IMR-90 (cell line): ENCODE results near the gene AMDHD2. TPM values are rescaled to one million over a fixed set of nuclear protein-coding genes. Genes with fewer than 3 reads are reported as not detected.
"Not testable (repeated sequence)": the region's sequence is repeated elsewhere in the genome, so short reads cannot be mapped to it uniquely, and the experiment has no call there.

ENCODE experiments used
- ATAC-seq: fragments of 200-7000 bp; cut with Tn5 transposase; 2 replicates; pipeline ENCODE4 v1.9.1; 2020; ENCODE audit warnings: low read depth, mild to moderate bottlenecking, moderate library complexity
- BruUV-seq: library from RNA; stranded (reverse); fragments of 400-500 nt; replicated peaks from 2 replicates; lab custom pipeline; 2021; lab: Mats Ljungman, UMichigan
- CTCF ChIA-PET: fragments of 300-600 bp; formaldehyde crosslinking; extraction: SDS; loops from one replicate; lab custom pipeline; 2021; ENCODE audit warnings: antibody characterized with exemption; lab: Yijun Ruan, JAX
- POLR2A ChIA-PET: fragments of 300-600 bp; sonication (Branson Sonifier 250); formaldehyde crosslinking; loops from one replicate; lab custom pipeline; 2022; ENCODE audit warnings: antibody characterized with exemption; ENCODE audit not compliant: unreplicated experiment; lab: Charles Lee
- DNase-seq: peaks from one replicate; pipeline ENCODE4 v3.0.0; 2013
- H2AFZ ChIP-seq: replicated peaks from 2 replicates; pipeline ENCODE3; 2013; ENCODE audit warnings: low read length, mild to moderate bottlenecking; ENCODE audit not compliant: poor library complexity
- H2AK5ac ChIP-seq: 2 replicates; pipeline ENCODE4 v1.6.1; 2013; ENCODE audit warnings: low read depth, low read length, inconsistent platforms
- H2AK9ac ChIP-seq: replicated peaks from 2 replicates; pipeline ENCODE3; 2013; ENCODE audit warnings: mild to moderate bottlenecking, low read depth, low read length, moderate library complexity; ENCODE audit not compliant: poor library complexity
- H2BK120ac ChIP-seq: 2 replicates; pipeline ENCODE4 v1.6.1; 2013; ENCODE audit warnings: low read depth, low read length, inconsistent platforms
- H2BK15ac ChIP-seq: 3 replicates; pipeline ENCODE4 v1.6.1; 2013; ENCODE audit warnings: low read depth, low read length, inconsistent platforms
- H2BK20ac ChIP-seq: 2 replicates; pipeline ENCODE4 v1.6.1; 2013; ENCODE audit warnings: low read depth, mild to moderate bottlenecking, inconsistent platforms, low read length, moderate library complexity
- H2BK5ac ChIP-seq: 2 replicates; pipeline ENCODE4 v1.6.1; 2013; ENCODE audit warnings: mild to moderate bottlenecking, low read depth, low read length, inconsistent platforms; ENCODE audit not compliant: poor library complexity, severe bottlenecking
- H3K14ac ChIP-seq: replicated peaks from 2 replicates; pipeline ENCODE4 v1.6.1; 2013; ENCODE audit warnings: low read depth, low read length, inconsistent platforms
- H3K18ac ChIP-seq: 2 replicates; pipeline ENCODE4 v1.6.1; 2013; ENCODE audit warnings: low read depth, low read length, control low read depth
- H3K23ac ChIP-seq: 2 replicates; pipeline ENCODE4 v1.6.1; 2013; ENCODE audit warnings: low read depth, low read length, inconsistent platforms
- H3K27ac ChIP-seq: 2 replicates; pipeline ENCODE4 v1.5.1; 2013; ENCODE audit warnings: mild to moderate bottlenecking, control low read depth, low read length; ENCODE audit not compliant: insufficient read depth
- H3K27me3 ChIP-seq: 2 replicates; pipeline ENCODE4 v1.6.1; 2013; ENCODE audit warnings: low read length; ENCODE audit not compliant: control insufficient read depth, insufficient read depth
- H3K36me3 ChIP-seq: 2 replicates; pipeline ENCODE4 v1.6.1; 2013; ENCODE audit warnings: low read length, mixed read lengths; ENCODE audit not compliant: control insufficient read depth, insufficient read depth
- H3K4ac ChIP-seq: 2 replicates; pipeline ENCODE4 v1.6.1; 2013; ENCODE audit warnings: low read depth, low read length, inconsistent platforms
- H3K4me1 ChIP-seq: 2 replicates; pipeline ENCODE4 v1.6.1; 2013; ENCODE audit warnings: low read length, mixed read lengths; ENCODE audit not compliant: control insufficient read depth, insufficient read depth
- H3K4me2 ChIP-seq: 2 replicates; pipeline ENCODE4 v1.6.1; 2013; ENCODE audit warnings: low read depth, mild to moderate bottlenecking, control low read depth, low read length, moderate library complexity
- H3K4me3 ChIP-seq: 2 replicates; pipeline ENCODE4 v1.5.1; 2013; ENCODE audit warnings: low read depth, mild to moderate bottlenecking, control low read depth, low read length, moderate library complexity; ENCODE audit not compliant: insufficient read depth
- H3K56ac ChIP-seq: 2 replicates; pipeline ENCODE4 v1.6.1; 2013; ENCODE audit warnings: low read length, inconsistent platforms; ENCODE audit not compliant: insufficient read depth; ENCODE audit errors: extremely low read depth
- H3K79me1 ChIP-seq, 2 experiments: 2 replicates each; pipeline ENCODE4 v1.6.1; 2013; ENCODE audit warnings: low read length in 2 of 2, inconsistent platforms in 1 of 2, low read depth in 1 of 2
- H3K9ac ChIP-seq: 2 replicates; pipeline ENCODE4 v1.6.1; 2013; ENCODE audit warnings: low read depth, low read length, control low read depth
- H3K9me1 ChIP-seq: 2 replicates; pipeline ENCODE4 v1.6.1; 2013; ENCODE audit warnings: low read length, inconsistent platforms; ENCODE audit not compliant: insufficient read depth
- H3K9me3 ChIP-seq: 2 replicates; pipeline ENCODE4 v1.6.1; 2013; ENCODE audit warnings: low read length; ENCODE audit not compliant: control insufficient read depth, insufficient read depth
- H4K20me1 ChIP-seq: 2 replicates; pipeline ENCODE4 v1.6.1; 2013; ENCODE audit warnings: low read length, inconsistent platforms; ENCODE audit not compliant: insufficient read depth
- H4K5ac ChIP-seq: 2 replicates; pipeline ENCODE4 v1.6.1; 2013; ENCODE audit warnings: mild to moderate bottlenecking, low read depth, low read length, control low read depth
- H4K8ac ChIP-seq, 2 experiments: 2 replicates each; pipeline ENCODE4 v1.6.1; 2013; ENCODE audit warnings: low read depth in 2 of 2, low read length in 2 of 2, control low read depth in 1 of 2, inconsistent platforms in 1 of 2
- H4K91ac ChIP-seq: 2 replicates; pipeline ENCODE4 v1.6.1; 2013; ENCODE audit warnings: low read depth, low read length, inconsistent platforms; ENCODE audit not compliant: insufficient read depth
- CTCF ChIP-seq: conservative IDR thresholded peaks from 2 replicates; pipeline ENCODE4 v1.5.1; 2012; ENCODE audit warnings: mild to moderate bottlenecking, low read depth, low read length, improper control_type of control experiment
- RAD21 ChIP-seq: IDR thresholded peaks from 2 replicates; pipeline ENCODE4 v1.6.1; 2012; ENCODE audit warnings: low read length, improper control_type of control experiment
- WGBS, 2 experiments: methylation state at CpG; one replicate each; pipeline versions ENCODE4 v1.1.5 to v1.1.7; 2013; ENCODE audit warnings: missing lambda C conversion rate in 2 of 2; ENCODE audit not compliant: insufficient read length in 1 of 2; ENCODE audit errors: extremely low coverage in 2 of 2; 5-methylcytosine and 5-hydroxymethylcytosine counted together
- dilution Hi-C: fragments of 300-500 bp; cut with HindIII; formaldehyde crosslinking; loops from one replicate; pipeline ENCODE4 v1.14.3; 2018; ENCODE audit warnings: low sequenced_read_pairs; ENCODE audit not compliant: unreplicated experiment
- in situ Hi-C: fragments of 300-500 bp; cut with MboI; formaldehyde crosslinking; loops from 3 replicates; pipeline ENCODE4 v1.14.3; 2019; ENCODE audit warnings: low sequenced_read_pairs, inconsistent platforms, mixed read lengths
- intact Hi-C: fragments of 100-400 bp; cut with micrococcal nuclease; formaldehyde crosslinking; loops from 2 replicates; pipeline ENCODE4 v1.10.0; 2022
- polyA plus RNA-seq, 3 experiments: library from polyadenylated mRNA; depleted of rRNA; stranded (reverse); fragments of >200 nt; gene quantifications; 2 replicates each; pipeline ENCODE4 v1.2.3, GENCODE V29; 2012; ENCODE audit warnings: low replicate concordance in 1 of 3
- total RNA-seq: library from RNA; depleted of rRNA; stranded (reverse); fragments of >200 nt; gene quantifications from 2 replicates; pipeline ENCODE4 v1.2.3, GENCODE V29; 2012

Gene AMDHD2
- total and polyA plus RNA-seq, 2 of the 4 experiments (the other 2 are of a cell fraction): 10.6 to 30.3 TPM

DNA sequence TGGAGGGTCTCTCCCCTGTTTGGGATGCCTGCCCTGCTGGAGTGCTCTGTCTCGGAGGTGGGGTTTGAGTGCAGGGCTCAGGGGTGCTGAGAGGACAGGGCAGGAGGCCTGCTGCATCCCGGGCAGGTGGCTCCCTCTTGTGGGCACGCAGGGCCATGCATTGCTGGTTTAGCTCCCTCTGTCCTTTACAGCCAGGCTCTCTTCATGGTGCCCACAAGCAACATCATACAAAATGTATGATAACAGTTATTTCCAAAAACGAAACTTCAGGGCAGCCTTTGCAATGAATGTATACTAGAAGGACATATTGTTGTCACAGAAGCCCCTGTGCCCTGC is 40.6 kb downstream of the AMDHD2 start:
- H3K4ac ChIP-seq, H3K4me3 ChIP-seq, H2BK15ac ChIP-seq, POLR2A ChIA-PET, H3K36me3 ChIP-seq, H3K18ac ChIP-seq, H3K4me2 ChIP-seq, H3K9me3 ChIP-seq, intact Hi-C loops, dilution Hi-C loops, H3K23ac ChIP-seq, H4K5ac ChIP-seq, CTCF ChIA-PET, H4K8ac ChIP-seq, H3K9ac ChIP-seq, BruUV-seq, H2BK20ac ChIP-seq, H2BK5ac ChIP-seq, H3K14ac ChIP-seq, H2AK5ac ChIP-seq, H2AFZ ChIP-seq, H2BK120ac ChIP-seq, H2AK9ac ChIP-seq, H3K9me1 ChIP-seq, H3K56ac ChIP-seq, H4K91ac ChIP-seq, in situ Hi-C loops, H3K79me1 ChIP-seq, DNase-seq, H3K27ac ChIP-seq, H3K27me3 ChIP-seq, H4K20me1 ChIP-seq, H3K4me1 ChIP-seq: not testable (repeated sequence)
- ATAC-seq: peak; percentile 98
- no CpG with 5 or more reads among the region's 4 CpGs for WGBS, 2 experiments
- TF ChIP-seq CTCF: peak; percentile 28
- TF ChIP-seq RAD21: 0 out of 2 replicates have a peak, but pooled peaks have one; percentile 23

GRCh38 chr16:2567506-2567905 is 47.3 kb downstream of the AMDHD2 start:
- H4K20me1 ChIP-seq, DNase-seq, H2AK5ac ChIP-seq, H3K23ac ChIP-seq, in situ Hi-C loops, H3K4ac ChIP-seq, H2BK20ac ChIP-seq, H3K9ac ChIP-seq, POLR2A ChIA-PET, H3K27me3 ChIP-seq, H3K9me1 ChIP-seq, H2BK15ac ChIP-seq, H3K56ac ChIP-seq, H2BK120ac ChIP-seq, H3K27ac ChIP-seq, CTCF ChIA-PET, H3K14ac ChIP-seq, dilution Hi-C loops, H3K4me1 ChIP-seq, H3K36me3 ChIP-seq, H3K79me1 ChIP-seq, intact Hi-C loops, ATAC-seq, H4K5ac ChIP-seq, H3K4me2 ChIP-seq, H3K4me3 ChIP-seq, H3K9me3 ChIP-seq, H2AFZ ChIP-seq, H4K91ac ChIP-seq, H2BK5ac ChIP-seq, H3K18ac ChIP-seq, H2AK9ac ChIP-seq, BruUV-seq, H4K8ac ChIP-seq: not testable (repeated sequence)
- WGBS, 2 experiments: no CpG with 5 or more reads among the region's 6 CpGs
